HCEC 1CT (cell line): Measurements from ENCODE around the gene SGMS1.
"Not testable (repeated sequence)": the region's sequence is repeated elsewhere in the genome, so short reads cannot be mapped to it uniquely, and the experiment has no call there.

Experiments used
- DNase-seq: peaks from one replicate; pipeline ENCODE4 v3.0.0-alpha.2; 2017

The SGMS1 gene

DNA sequence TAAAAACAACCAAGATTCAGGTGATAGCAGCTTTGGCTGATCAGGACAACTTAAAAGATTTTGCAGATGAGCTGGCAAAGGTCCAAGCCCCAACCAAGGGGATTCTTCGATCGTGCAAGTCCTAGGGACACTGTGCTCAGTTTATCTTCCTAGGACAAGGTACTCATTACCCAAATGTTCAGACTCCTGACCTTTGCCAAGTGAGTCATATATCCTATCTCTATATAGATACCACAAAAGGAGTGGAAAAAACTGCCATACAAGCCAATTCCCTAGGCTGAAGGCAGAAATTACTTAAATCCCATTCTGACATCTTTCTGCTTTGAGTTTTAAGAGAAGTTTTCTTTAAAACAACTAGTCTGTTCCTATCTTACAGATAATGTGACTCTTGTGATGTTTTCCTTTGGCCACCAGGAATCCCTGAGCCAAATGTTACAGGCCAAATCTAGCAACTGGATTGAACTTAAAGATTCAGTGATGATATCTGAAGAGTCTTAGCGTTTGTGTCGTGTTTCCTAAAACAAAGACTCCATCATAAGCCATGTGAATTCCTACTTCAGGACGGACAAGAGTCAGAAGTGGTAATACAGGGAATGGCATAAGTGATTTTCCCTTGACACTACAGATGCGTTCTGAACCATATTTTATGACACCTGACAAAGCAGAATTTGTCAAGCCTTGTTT is 229.8 kb downstream of the SGMS1 start:
- peak; percentile 60 for DNase-seq

DNA sequence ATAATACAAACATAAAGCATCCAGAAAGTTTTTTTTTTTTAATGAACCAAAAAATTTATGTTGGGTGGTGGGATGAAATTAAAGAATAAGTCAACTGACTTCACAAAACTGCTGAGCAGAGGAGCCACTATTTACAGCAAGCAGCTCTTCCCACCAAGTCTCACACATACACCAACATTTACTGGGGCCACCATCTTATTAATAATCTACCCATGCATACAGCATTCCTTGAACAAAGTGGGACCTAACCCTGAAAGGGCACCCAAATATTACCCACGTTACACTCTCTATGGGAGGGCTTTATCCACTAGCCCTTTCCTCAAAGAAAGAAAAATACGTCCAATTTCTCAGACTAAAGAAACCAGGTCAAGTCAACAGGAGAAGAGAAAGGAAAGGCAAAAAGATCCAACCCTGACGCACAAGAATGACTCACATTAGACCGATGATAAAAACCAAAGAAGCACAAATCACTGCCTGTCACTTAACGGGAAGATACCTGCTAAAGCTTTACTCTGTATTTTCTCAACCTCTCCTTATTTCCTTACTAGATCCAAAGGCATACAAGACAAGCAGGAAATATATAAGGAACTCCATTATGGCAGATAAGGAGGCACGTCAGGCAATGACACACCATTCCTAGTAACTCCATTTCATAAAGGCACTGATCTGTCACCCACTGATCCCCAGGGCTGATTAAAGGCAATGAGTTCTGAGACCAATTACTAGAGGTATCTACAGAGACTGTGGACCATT is 230.6 kb downstream of the SGMS1 start:
- peak; percentile 44 for DNase-seq

DNA sequence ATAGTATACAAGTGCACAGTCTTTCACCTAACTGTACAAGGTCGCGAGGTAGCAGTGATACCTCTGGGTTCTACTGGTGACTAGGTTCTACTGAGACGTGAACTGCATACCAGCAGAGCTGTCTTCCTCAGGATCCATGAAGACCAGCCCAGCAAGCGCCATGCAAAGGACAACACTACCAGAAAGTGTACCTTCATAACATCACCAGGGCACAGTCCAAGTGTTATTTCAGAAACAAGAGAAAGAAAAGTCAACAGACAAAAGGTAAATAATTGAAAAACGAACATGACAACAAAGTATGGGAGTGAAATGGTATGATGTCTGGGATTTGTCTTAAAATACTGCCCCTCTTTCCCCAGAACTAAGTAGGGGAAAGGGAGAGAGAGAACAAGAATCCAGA is 231.3 kb downstream of the SGMS1 start:
- no peak for DNase-seq

GRCh38 chr10:50390302-50390701 is 233.5 kb downstream of the SGMS1 start:
- no peak for DNase-seq

GRCh38 chr10:50388181-50388580 is 235.6 kb downstream of the SGMS1 start:
- no peak for DNase-seq

DNA sequence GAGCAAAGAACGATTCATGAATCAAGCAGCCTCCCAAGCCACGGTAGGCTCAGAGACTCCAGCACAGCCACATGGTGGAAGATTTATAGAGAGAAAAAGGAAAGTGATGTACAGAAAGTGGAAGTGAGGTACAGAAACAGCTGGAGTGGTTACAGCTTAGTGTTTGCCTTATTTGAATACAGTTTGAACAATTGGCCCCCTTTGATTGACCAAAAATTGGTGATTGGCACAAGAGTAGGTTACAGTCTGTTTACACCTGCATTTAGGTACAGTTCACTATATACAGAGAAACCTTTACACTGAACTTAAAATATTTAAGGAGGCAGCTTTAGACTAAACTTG is 236.1 kb downstream of the SGMS1 start:
- DNase-seq = no peak

DNA sequence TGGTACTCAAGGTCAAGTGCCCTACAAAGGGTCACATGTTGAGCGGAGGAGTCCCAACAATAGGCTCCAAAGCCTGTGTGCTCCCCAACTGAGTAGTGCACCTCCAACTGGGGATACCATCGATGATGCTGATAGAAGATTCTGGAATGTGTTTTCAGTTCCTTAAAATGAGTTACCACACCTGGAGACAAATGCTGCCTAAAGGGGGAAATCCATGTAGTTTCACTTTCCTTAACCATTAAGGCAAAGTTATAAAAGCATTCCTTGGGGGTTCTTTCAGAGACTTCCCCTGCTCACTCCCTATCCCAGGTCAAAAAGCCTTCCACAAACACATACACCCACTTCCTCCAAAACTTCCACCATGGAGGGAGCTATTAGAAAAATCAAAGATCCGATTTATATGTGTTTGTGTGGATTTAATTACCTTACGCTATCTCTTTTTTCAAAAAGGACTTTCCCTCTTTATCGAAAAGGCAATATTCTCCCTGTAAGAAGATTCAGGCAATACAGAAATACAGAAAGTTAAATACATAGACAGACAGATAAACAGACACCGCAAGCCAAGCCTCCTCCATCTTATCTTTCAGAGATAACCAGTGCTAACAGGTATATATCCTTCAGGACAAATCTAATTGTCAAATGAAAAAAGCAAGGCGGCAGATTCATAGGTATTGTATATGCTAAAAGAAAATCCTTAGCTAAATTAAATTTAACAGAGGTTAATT is 236.6 kb downstream of the SGMS1 start:
- DNase-seq = no peak

GRCh38 chr10:50385624-50386023 is 238.1 kb downstream of the SGMS1 start:
- no peak for DNase-seq

DNA sequence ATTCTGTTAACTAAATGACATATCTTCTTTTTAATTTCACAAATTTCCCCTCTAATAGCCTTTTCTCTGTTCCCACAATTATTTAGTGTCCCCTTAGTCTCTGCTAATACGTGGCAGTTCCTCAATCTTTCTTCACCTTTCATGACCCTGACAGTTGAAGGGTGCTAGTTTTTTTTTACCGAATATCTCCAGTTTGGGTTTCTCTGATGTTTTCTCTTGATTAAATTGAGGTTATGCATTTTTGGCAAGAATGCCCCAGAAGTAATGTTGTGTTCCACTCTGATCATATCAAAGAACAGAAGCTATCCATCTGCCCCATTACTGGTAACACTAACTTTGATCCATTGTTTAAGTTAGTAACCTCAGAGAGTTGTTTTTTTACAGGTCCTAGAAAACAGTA is 238.9 kb downstream of the SGMS1 start:
- DNase-seq = no peak

GRCh38 chr10:50384238-50384637 is 239.5 kb downstream of the SGMS1 start:
- no peak for DNase-seq

DNA sequence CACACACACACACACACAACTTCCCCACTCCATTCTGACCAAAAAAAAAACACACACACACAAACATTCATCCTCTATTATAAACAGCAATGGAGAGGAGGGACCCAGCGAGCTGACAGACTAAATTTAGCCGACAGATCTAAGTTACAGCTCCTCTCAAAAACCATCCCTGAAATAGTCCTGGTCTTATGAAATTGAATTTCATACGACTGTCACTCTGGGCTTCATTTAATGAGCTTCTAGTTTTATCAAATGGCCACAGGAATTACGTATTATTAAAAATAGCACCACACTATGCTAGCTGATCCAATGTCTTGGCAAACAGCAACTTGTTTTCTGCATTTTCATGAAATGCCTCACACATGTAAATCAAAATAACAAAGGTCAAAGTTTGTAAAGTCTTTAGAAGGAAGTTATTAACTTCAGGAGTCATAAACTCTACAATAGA is 241.2 kb downstream of the SGMS1 start:
- DNase-seq = no peak

DNA sequence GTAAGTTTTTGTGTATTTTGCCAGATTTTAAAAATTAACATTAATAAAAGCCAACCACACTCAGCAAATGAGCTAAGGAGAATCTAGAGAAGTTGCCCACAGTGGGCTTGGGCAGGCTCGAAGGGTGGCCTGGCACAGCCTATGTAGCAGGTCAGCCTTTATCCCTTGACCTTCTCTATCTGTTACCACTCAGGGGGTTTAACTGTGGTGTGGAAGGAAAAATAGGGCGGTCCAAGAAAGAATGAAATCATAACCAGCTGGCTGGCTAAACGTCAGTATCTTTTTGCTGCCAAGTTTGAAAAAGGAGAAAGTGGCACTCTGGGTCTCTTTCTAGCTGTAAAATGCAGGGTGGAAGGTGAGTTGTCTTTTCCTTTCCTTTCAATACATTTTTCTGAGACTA is 242.1 kb downstream of the SGMS1 start:
- DNase-seq = no peak

- no peak for DNase-seq
These were observed 244.1 kb downstream of the SGMS1 start for GRCh38 chr10:50379616-50380015.

DNA sequence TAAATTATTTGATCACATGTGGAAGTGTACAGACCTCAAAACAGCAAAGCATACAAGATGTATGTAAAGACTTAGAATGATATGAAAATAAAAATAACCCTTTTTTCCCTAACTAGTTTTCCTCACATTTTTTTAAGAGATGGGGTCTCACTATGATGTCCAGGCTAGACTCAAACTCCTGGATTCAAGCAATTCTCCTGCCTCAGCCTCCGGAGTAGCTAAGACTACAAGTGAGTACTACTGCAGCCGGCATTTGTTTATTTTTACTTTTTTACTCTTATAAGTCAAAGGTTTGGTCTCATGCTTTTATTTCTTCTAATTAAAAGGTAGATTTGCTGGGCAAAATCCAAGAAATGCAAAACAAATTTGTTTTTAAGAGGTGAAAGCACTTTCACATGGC is 248.0 kb downstream of the SGMS1 start:
- no peak for DNase-seq

DNA sequence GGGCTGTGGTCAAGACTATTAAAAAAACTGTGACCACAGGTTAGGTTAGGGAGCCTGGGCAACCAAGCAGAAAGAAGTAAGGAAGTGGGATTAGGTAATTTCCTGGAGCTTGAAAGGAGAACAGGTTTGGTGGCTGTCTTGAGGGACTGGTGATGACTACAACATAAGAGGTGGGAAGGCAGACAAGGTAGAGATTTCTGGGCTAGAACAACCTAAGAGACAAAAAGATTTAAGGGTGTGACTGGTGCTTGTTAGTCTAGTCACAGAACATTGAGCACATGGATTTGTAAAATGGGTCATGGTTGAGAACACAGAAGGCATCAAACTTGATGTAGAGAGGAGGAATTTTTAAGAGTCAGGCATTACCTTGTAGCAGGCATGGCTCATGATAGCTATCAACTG is 248.7 kb downstream of the SGMS1 start:
- no peak for DNase-seq

DNA sequence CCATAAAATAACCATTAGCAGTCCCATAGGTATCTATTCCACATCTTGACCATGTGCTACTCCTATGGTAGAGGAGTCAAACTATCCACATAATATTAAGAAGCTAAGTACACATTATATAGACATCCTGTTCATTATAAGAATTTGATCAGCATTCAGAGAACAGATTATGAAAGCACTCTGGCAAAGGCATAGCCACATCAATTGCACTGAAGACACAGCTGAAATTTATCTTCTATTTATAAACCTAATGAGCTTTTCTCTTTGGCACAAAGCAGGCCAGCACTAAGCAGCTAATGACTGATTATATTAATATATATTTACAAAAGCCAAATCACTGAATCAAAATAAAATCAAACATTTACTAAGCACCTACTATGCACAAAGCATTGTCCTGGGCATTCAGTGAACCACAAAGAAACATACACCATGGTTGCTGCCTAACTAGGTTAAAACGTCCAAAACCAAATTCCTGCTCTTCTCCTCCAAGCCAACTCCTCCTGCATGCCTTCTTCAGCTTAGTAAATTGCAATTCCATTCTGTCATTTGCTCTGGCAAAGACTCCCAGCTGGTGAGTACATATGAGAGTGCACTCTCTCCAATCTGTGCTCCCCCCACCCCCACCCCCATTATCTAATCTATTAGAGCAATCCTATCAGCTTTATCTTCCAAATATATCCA is 249.8 kb downstream of the SGMS1 start:
- no peak for DNase-seq

DNA sequence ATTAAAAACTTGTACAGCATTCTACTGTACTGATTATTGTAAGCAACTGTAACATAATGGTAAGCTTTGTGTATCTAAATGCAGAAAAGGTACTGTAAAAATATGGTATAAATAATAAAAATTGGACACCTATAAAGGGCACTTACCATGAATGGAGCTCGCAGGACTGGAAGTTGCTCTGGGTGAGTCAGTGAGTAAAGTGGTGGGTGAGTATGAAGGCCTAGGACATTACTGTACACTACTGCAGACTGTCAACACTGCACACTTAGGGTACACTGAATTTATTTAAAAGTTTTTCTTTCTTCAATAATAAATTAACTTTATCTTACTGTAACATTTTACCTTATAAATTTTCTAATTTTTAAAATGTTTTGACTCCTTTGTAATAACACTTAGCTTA is 253.8 kb downstream of the SGMS1 start:
- no peak for DNase-seq

GRCh38 chr10:50367732-50368131 is 256.0 kb downstream of the SGMS1 start:
- DNase-seq = peak; percentile 51

DNA sequence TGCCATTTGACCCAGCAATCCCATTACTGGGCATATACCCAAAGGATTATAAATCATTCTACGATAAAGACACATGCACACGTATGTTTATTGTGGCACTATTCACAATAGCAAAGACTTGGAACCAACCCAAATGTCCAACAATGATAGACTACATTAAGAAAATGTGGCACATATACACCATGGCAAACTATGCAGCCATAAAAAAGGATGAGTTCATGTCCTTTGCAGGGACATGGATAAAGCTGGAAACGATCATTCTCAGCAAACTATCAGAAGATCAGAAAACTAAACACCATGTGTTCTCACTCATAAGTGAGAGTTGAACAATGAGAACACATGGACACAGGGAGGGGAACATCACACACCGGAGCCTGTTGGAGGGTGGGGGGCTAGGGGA is 257.3 kb downstream of the SGMS1 start:
- not testable (repeated sequence) for DNase-seq

DNA sequence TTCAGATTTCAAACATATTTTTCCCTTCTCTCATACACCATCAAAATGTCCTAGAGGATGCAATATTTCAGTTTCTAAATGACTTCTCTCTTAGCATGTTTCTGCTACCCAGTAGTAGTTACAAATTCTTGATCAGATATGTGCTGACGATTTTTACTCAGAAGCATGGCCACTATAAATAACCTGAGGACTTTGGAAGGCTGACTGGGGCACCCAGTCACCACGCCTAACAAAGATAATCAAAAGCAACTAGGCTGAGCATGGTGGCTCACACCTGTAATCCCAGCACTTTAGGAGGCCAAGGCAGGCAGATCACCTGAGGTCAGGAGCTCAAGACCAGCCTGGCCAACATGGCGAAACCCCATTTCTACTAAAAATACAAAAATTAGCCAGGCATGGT is 259.0 kb downstream of the SGMS1 start:
- DNase-seq = not testable (repeated sequence)

- DNase-seq = peak; percentile 25
These were observed 261.1 kb downstream of the SGMS1 start for GRCh38 chr10:50362547-50363125.

GRCh38 chr10:50361946-50362345 is 261.8 kb downstream of the SGMS1 start:
- DNase-seq = no peak
